ENCODE measurements around the gene JAML. TPM values are rescaled to one million over a fixed set of nuclear protein-coding genes. Genes with fewer than 3 reads are reported as not detected.

The JAML gene
- total and polyA plus RNA-seq, 2 of the 8 experiments (the other 6 are each of a cell fraction or from before 2014, with no cell fraction given), result 0.12 to 0.58 TPM

DNA sequence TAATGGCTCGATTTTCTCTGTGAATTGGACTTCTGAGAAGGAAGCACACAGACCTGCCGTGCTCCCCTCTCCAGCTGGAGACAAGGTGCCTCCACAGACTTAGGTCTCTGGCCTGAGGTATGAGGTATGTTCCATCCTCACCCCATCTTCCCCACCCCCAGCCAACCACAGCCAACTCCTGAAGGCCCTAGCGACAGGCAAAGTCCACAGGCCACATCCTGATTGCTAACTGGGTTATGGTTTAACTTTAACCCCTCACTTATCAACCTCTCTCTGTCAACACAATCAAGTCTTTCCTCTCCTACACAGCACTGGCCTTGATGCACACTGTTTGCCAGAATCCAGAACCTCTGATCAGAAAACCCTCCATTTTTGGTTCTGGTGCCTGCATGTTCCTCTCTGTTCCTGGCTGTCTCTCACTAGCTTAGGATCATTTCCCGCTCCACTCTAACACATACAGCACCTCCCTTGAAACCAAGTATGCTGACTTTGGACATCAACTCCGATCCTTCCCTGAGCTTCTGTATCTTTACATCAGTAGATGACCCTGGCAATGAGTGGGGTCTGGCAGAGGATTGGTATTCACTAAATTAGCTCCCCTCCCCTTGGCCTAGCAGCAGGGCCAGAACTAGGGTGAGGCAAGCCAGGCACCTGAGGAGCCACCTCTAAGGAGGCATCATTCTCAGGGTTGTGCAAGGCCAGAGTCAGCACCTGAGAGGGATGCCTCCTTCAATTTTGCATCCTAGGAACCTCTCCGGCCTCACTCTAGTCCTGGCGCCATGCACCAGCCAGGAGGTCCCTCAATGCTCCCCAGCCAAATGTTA lies 22.0 kb downstream of the JAML start (continued):
- no peak for TF ChIP-seq YY1 (IDR thresholded peaks at IDR 0.05; ENCODE audit: low read depth, low read length)
- TF ChIP-seq SP1 (IDR thresholded peaks at IDR 0.05; ENCODE audit: low read depth, low read length), result no peak

Measured in H1 (cell line).